Subcutaneous abdominal adipose tissue (tissue), 5 donors: ENCODE data around the gene DPEP3.

Experiments
- H3K27ac ChIP-seq: one replicate; pipeline ENCODE4 v1.7.0; 2013; ENCODE audit warnings: low read depth, mild to moderate bottlenecking, inconsistent platforms, low read length, moderate library complexity
- H3K27me3 ChIP-seq, 5 donors: one replicate each; pipeline ENCODE4 v1.7.0; 2013; ENCODE audit warnings: low read length in 5 of 5, inconsistent platforms in 1 of 5; ENCODE audit not compliant: control insufficient read depth in 5 of 5, insufficient read depth in 4 of 5
- H3K36me3 ChIP-seq, 5 donors: one replicate each; pipeline ENCODE4 v1.7.0; 2013; ENCODE audit warnings: low read length in 5 of 5; ENCODE audit not compliant: control insufficient read depth in 5 of 5, insufficient read depth in 5 of 5
- H3K4me1 ChIP-seq, 5 donors: one replicate each; pipeline ENCODE4 v1.7.0; 2013; ENCODE audit warnings: low read length in 5 of 5, mild to moderate bottlenecking in 3 of 5, moderate library complexity in 1 of 5; ENCODE audit not compliant: control insufficient read depth in 5 of 5, insufficient read depth in 5 of 5
- H3K4me3 ChIP-seq, 5 donors: one replicate each; pipeline ENCODE4 v1.7.0; 2013; ENCODE audit warnings: low read length in 5 of 5, low read depth in 1 of 5
- H3K9ac ChIP-seq, 5 donors: one replicate each; pipeline ENCODE4 v1.7.0; 2013; ENCODE audit warnings: low read length in 5 of 5, mild to moderate bottlenecking in 4 of 5, moderate library complexity in 3 of 5
- H3K9me3 ChIP-seq, 5 donors: one replicate each; pipeline ENCODE4 v1.7.0; 2013; ENCODE audit warnings: low read length in 5 of 5; ENCODE audit not compliant: control insufficient read depth in 5 of 5
- donor health status: healthy.
- donor health status: healthy.
- donor health status: healthy.
- donor health status: healthy.
- donor health status: healthy.

Gene DPEP3

DNA sequence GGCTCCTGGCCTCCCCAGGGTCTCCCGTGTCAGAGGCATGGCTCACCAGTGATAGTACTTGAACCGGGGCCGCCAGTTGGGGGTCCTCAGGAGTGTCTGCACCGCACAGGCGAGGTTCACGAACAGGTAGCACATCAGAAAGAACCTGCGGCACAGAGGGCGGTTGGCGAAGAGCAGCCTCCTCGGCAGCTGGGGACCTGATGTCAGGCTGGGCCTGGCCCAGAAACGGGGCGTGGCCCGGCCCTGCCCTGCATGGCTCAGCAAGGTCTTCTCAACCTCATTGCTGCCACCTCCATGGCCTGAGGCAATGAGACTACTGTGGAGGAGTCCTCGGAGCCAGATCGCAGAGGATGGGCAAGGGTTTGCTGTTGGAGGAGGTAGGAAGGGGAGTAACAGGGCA is 32.3 kb downstream of the DPEP3 start:
- no peaks in the 10 kb centered on the region for H3K27me3 ChIP-seq
- H3K9ac ChIP-seq: no peak overlapping the region
- H3K36me3 ChIP-seq: peaks cover 0 to 98% (median 91%) of the 10 kb centered on the region in 5 donors
- H3K4me1 ChIP-seq: peaks cover 12 to 45% (median 43%) of the 10 kb centered on the region in 5 donors
- H3K9me3 ChIP-seq: no peaks in the 10 kb centered on the region
- no peak overlapping the region for H3K27ac ChIP-seq
- no peak overlapping the region for H3K4me3 ChIP-seq

DNA sequence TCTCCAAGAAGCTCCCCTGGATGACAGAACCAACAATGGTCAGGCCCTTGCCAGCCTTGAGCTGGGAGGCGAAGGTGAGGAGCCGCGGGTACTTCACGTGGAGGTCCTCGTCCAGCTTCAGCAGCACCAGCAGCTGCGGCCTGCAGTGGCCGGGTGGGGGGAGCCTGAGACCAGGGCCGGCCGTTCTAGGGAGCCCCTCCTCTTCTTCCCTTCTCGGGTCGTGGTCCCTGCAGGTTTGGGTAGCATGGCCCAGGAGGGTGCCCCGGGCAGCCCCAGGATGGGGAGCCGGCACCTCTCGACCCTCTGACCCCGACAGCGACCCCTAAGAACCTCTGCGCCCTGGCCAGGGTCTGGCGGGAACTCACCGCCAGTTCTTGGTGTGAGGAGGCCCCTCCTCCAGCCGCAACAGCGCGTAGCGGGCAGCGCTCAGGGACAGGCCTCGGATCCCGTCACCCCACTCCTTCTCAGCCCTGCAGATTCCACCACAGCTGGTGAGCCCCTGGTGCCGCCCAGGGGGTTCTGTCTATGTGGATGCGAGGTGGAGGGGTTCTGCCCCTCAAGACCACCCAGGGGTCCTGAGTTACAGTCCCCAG is 33.2 kb downstream of the DPEP3 start:
- Histone ChIP-seq H3K9ac (no peak overlapping the region), H3K4me1 (peaks cover 12 to 48% (median 44%) of the 10 kb centered on the region in 5 donors), H3K4me3 (no peak overlapping the region), H3K27me3 (no peaks in the 10 kb centered on the region), H3K36me3 (peaks cover 0 to 100% (median 96%) of the 10 kb centered on the region in 5 donors), H3K9me3 (no peaks in the 10 kb centered on the region), H3K27ac (peak overlapping the region; percentile 16)

GRCh38 chr16:67946128-67946569 is 34.1 kb downstream of the DPEP3 start:
- Histone ChIP-seq H3K36me3 (peaks cover 0 to 99% (median 95%) of the 10 kb centered on the region in 5 donors), H3K9me3 (no peaks in the 10 kb centered on the region), H3K9ac (no peak overlapping the region), H3K4me3 (no peak overlapping the region), H3K4me1 (peaks cover 7 to 39% (median 38%) of the 10 kb centered on the region in 5 donors), H3K27me3 (no peaks in the 10 kb centered on the region), H3K27ac (peak overlapping the region; percentile 16)

- Histone ChIP-seq H3K9me3 (no peaks in the 10 kb centered on the region), H3K4me3 (no peak overlapping the region), H3K4me1 (peaks cover 7 to 38% (median 36%) of the 10 kb centered on the region in 5 donors), H3K27ac (peak overlapping the region; percentile 74), H3K36me3 (peaks cover 0 to 94% (median 90%) of the 10 kb centered on the region in 5 donors), H3K9ac (peak overlapping the region in 1 of 5 donors; percentile 30), H3K27me3 (no peaks in the 10 kb centered on the region)
Observed at GRCh38 chr16:67945392-67945933, 34.8 kb downstream of the DPEP3 start.

DNA sequence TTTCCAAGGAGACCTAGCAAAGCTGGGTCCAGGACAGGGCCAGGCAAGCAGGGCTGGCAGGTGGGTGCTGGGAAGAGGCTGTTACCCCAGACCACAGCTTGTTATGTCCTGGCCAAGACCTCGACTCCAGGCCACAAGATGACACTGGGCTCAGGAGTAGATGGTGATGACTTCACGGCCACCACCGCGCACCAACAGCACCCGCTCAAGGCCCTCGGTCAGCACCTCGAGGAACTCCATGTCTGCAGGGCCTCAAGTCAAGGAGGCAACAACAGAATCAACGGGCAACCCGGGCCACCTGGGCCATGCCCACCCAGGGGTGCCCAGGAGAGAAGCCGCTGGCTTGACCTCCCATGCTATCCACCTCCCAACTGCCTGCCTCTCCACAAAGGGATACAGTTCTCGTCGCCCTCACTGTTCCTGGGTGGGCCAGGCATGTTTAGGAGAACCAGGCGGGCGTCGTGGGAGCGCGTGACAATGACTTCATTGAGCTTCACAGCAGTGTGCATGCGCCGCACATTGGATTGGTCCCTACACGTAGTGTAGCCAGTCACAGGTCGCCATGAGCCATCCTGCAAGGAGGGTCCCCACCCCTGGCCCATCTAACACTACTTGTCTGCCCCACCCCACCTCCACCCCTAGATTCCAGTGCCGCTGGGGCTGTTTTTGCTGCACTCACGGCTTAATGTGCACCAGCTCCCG is 35.5 kb downstream of the DPEP3 start:
- Histone ChIP-seq H3K4me3 (no peak overlapping the region), H3K27ac (peak overlapping the region; percentile 74), H3K9ac (peak overlapping the region in 2 of 5 donors; percentile 25 to 32), H3K4me1 (peaks cover 7 to 38% (median 36%) of the 10 kb centered on the region in 5 donors), H3K27me3 (no peaks in the 10 kb centered on the region), H3K9me3 (no peaks in the 10 kb centered on the region), H3K36me3 (peaks cover 0 to 93% (median 90%) of the 10 kb centered on the region in 5 donors)

- Histone ChIP-seq H3K27me3 (no peaks in the 10 kb centered on the region), H3K9ac (peak within 1 kb of the TSS in 2 of 5 donors; percentile 25 to 32), H3K4me3 (no peak within 1 kb of the TSS), H3K9me3 (no peaks in the 10 kb centered on the region), H3K36me3 (peaks cover 0 to 89% (median 84%) of the 10 kb centered on the region in 5 donors), H3K27ac (peak within 1 kb of the TSS; percentile 74), H3K4me1 (peaks cover 7 to 38% (median 36%) of the 10 kb centered on the region in 5 donors)
Observed at GRCh38 chr16:67943619-67944504, 36.4 kb downstream of the DPEP3 start, which contains the start of gene LCAT. LCAT (minus strand) TSS chr16:67944120; CDS start chr16:67944101, 19 bp downstream.

DNA sequence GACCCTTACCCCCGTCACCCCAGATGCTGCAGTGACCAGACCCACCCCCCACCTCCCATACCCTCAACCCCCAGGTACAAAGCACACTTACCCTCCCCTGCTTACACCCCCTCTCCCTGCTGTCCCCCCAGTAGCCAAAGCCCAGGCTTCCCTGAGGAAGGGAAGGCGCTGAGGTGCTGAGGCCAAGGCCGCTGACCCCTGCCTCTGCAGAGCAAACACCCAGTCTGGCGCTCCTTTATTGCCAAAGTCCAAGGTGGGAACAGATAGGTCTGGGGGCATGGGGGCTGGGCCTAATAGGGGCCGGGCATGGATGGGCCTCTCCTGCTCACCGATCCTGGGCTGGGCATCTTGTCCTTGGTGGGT is 37.1 kb downstream of the DPEP3 start:
- Histone ChIP-seq H3K4me3 (no peak overlapping the region), H3K9me3 (no peaks in the 10 kb centered on the region), H3K36me3 (peaks cover 0 to 83% (median 78%) of the 10 kb centered on the region in 5 donors), H3K4me1 (peaks cover 7 to 38% (median 36%) of the 10 kb centered on the region in 5 donors), H3K27ac (peak overlapping the region; percentile 74), H3K27me3 (no peaks in the 10 kb centered on the region), H3K9ac (peak overlapping the region in 1 of 5 donors; percentile 1)

DNA sequence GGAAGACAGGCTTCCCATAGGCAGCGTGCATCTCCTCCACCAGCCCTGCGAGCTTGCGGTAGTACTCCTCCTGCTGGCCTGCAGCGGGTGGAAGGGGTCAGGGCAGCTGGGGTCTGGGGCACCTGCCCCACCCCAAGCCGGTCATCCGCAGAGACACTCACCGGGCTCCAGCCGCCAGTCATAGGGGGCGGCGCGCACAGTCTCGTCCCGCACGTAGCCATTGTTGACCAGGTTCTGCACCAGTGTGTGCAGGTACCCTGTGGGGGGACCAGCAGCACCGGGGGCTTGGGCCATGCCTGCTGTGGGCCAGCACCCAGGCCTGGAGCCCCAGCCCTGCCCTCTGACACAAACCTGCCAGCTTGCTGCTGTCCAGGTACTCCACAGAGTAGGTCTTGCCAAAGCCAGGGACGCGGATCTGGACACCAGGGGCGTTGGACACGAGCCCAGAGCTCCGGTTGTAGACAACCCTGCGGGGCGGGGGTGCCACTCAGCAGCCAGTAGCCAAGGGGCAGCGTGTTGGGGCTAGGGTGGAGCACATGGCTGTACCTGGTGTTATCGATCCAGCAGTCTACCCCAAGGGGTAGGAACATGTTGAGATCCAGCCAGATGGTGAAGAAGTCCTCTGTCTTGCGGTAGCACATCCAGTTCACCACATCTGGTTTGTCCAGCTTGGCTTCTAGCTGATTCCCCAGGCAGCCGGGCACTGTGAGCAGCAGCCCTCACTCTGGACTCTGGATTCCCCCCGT is 37.6 kb downstream of the DPEP3 start:
- H3K9me3 ChIP-seq: no peaks in the 10 kb centered on the region
- H3K4me1 ChIP-seq: peaks cover 7 to 38% (median 36%) of the 10 kb centered on the region in 5 donors
- H3K4me3 ChIP-seq: no peak overlapping the region
- peak overlapping the region; percentile 74 for H3K27ac ChIP-seq
- peak overlapping the region in 1 of 5 donors; percentile 1 for H3K9ac ChIP-seq
- no peaks in the 10 kb centered on the region for H3K27me3 ChIP-seq
- peaks cover 0 to 78% (median 72%) of the 10 kb centered on the region in 5 donors for H3K36me3 ChIP-seq

GRCh38 chr16:67942200-67942509 is 38.1 kb downstream of the DPEP3 start:
- H3K27me3 ChIP-seq: no peaks in the 10 kb centered on the region
- H3K4me3 ChIP-seq: no peak overlapping the region
- H3K9ac ChIP-seq: no peak overlapping the region
- peaks cover 0 to 72% (median 67%) of the 10 kb centered on the region in 5 donors for H3K36me3 ChIP-seq
- H3K4me1 ChIP-seq: peaks cover 7 to 43% (median 40%) of the 10 kb centered on the region in 5 donors
- no peak overlapping the region for H3K27ac ChIP-seq
- H3K9me3 ChIP-seq: no peaks in the 10 kb centered on the region
